Fibroblast of lung (primary cell): ENCODE data around the gene CC2D2A.

Experiments
- CTCF ChIP-seq, 2 donors: IDR thresholded peaks in 1 of 2; conservative IDR thresholded peaks in 1 of 2; 1 replicate in 1 of 2; 2 replicates in 1 of 2; pipeline ENCODE4 v1.5.1; 2011 to 2012; ENCODE audit warnings: low read length in 2 of 2, control low read depth in 1 of 2, inconsistent platforms in 1 of 2, low read depth in 1 of 2, mild to moderate bottlenecking in 1 of 2
- EZH2 ChIP-seq: IDR thresholded peaks from 2 replicates; pipeline ENCODE4 v1.5.1; 2012; ENCODE audit warnings: low read length, control low read depth, mild to moderate bottlenecking; ENCODE audit errors: missing control alignments

- no peak for TF ChIP-seq EZH2
- no peak for TF ChIP-seq CTCF (conservative IDR thresholded peaks at IDR 0.05 in 1 of 2, IDR thresholded peaks at IDR 0.05 in 1 of 2; ENCODE audit: low read depth in 1 of 2, low read length in 2 of 2)
Measured at GRCh38 chr4:15427161-15427560, 42.5 kb upstream of the CC2D2A start.
